A549 (cell line): ENCODE results near the gene SLC26A4.

Experiments used
- CHD4 ChIP-seq: fragments of 200-600 bp; sonication (generic); IDR thresholded peaks from 2 replicates; pipeline ENCODE4 v1.6.1; 2016; ENCODE audit warnings: antibody characterized with exemption, mild to moderate bottlenecking, borderline replicate concordance
- CTCF ChIP-seq: fragments of >200 bp; sonication (Bioruptor Twin); formaldehyde crosslinking; IDR thresholded peaks from 3 replicates; pipeline ENCODE4 v1.5.1; 2016
- EHF ChIP-seq: fragments of 250-450 bp; sonication (Bioruptor Pico); IDR thresholded peaks from 2 replicates; pipeline ENCODE4 v1.5.0; 2020; ENCODE audit warnings: mild to moderate bottlenecking
- JUN ChIP-seq, 2 experiments: fragments of >200 bp; sonication (Bioruptor Twin); formaldehyde crosslinking; IDR thresholded peaks; 2 replicates in 1 of 2; 3 replicates in 1 of 2; pipeline ENCODE4 v1.6.1; 2016 to 2017
- JUNB ChIP-seq: fragments of >200 bp; sonication (Bioruptor Twin); formaldehyde crosslinking; IDR thresholded peaks from 2 replicates; pipeline ENCODE4 v1.6.1; 2016
- MAX ChIP-seq: IDR thresholded peaks from 2 replicates; pipeline ENCODE4 v1.6.1; 2012
- NFE2L2 ChIP-seq: fragments of 150-350 bp; conservative IDR thresholded peaks from 2 replicates; pipeline ENCODE4 v1.6.1; 2014; ENCODE audit warnings: low read length
- NPAS2 ChIP-seq: fragments of 250-450 bp; sonication (Bioruptor Pico); IDR thresholded peaks from 2 replicates; pipeline ENCODE4 v1.8.0; 2022; ENCODE audit warnings: mild to moderate bottlenecking, moderate library complexity, borderline replicate concordance
- POLR2A ChIP-seq: IDR thresholded peaks from 2 replicates; pipeline ENCODE4 v1.6.1; 2012; ENCODE audit warnings: mild to moderate bottlenecking, low read length
- RAD21 ChIP-seq, 2 experiments: fragments of >200 bp in 1 of 2; sonication (Bioruptor Twin) in 1 of 2; formaldehyde crosslinking in 1 of 2; IDR thresholded peaks in 1 of 2; conservative IDR thresholded peaks in 1 of 2; 2 replicates in 1 of 2; 3 replicates in 1 of 2; pipeline ENCODE4 v1.6.1; 2012 to 2018; ENCODE audit warnings: inconsistent platforms in 1 of 2
- RFX5 ChIP-seq: fragments of 450-650 bp; IDR thresholded peaks from 2 replicates; pipeline ENCODE4 v1.7.1; 2014; ENCODE audit warnings: antibody characterized with exemption, mild to moderate bottlenecking, moderate library complexity
- USF2 ChIP-seq: fragments of 450-650 bp; IDR thresholded peaks from 2 replicates; pipeline ENCODE4 v1.6.1; 2014; ENCODE audit warnings: antibody characterized with exemption

GRCh38 chr7:107701191-107701590, 40.6 kb downstream of the SLC26A4 start:
- TF ChIP-seq NPAS2 (CRISPR knock-in tag) = no peak
- no peak for TF ChIP-seq EHF (CRISPR knock-in tag)
- TF ChIP-seq CTCF = no peak
- no peak for TF ChIP-seq POLR2A
- TF ChIP-seq MAX = no peak
- no peak for TF ChIP-seq RAD21 (conservative IDR thresholded peaks at IDR 0.05 in 1 of 2, IDR thresholded peaks at IDR 0.05 in 1 of 2)
- TF ChIP-seq JUN (IDR thresholded peaks at IDR 0.05) = no peak
- no peak for TF ChIP-seq JUNB
- TF ChIP-seq CHD4 = no peak
- TF ChIP-seq NFE2L2 = no peak
- no peak for TF ChIP-seq RFX5
- TF ChIP-seq USF2 = no peak
